Prostate gland (tissue), 2 donors: ENCODE measurements around the gene TAS1R1. TPM values are rescaled to one million over a fixed set of nuclear protein-coding genes. Genes with fewer than 3 reads are reported as not detected.
A peak's percentile ranks its signal among the peaks of the same experiment; 100 is the strongest.

Experiments used
- DNase-seq: peaks from one replicate; pipeline ENCODE4 v3.0.0-alpha.2; 2019; ENCODE audit warnings: low spot score
- H3K27ac ChIP-seq, 2 donors: fragments of 200-600 bp; sonication (generic); 2 replicates each; pipeline ENCODE4 v1.5.1; 2017 to 2019
- H3K27me3 ChIP-seq: fragments of 200-600 bp; sonication (generic); replicated peaks from 2 replicates; pipeline ENCODE4 v1.5.1; 2019; ENCODE audit not compliant: insufficient read depth
- H3K36me3 ChIP-seq, 2 donors: fragments of 200-600 bp; sonication (generic); 1 replicate in 1 of 2; 2 replicates in 1 of 2; pipeline versions ENCODE4 v1.5.1 to v1.8.1; 2017 to 2019
- H3K4me1 ChIP-seq: fragments of 200-600 bp; sonication (generic); replicated peaks from 2 replicates; pipeline ENCODE4 v1.5.1; 2019
- H3K4me3 ChIP-seq, 2 donors: fragments of 200-600 bp; sonication (generic); 2 replicates each; pipeline ENCODE4 v1.5.1; 2017 to 2019
- H3K9me3 ChIP-seq: fragments of 200-600 bp; sonication (generic); 2 replicates; pipeline ENCODE4 v1.5.1; 2017
- POLR2A ChIP-seq: fragments of 450-650 bp; IDR thresholded peaks from one replicate; pipeline ENCODE4 v1.6.1; 2016; ENCODE audit warnings: antibody characterized with exemption, mild to moderate bottlenecking
- POLR2AphosphoS5 ChIP-seq: sonication (generic); formaldehyde crosslinking; IDR thresholded peaks from one replicate; pipeline ENCODE4 v1.6.1; 2017; ENCODE audit warnings: antibody characterized with exemption
- WGBS: methylation state at CpG from one replicate; pipeline ENCODE4 v1.1.5; 2018; 5-methylcytosine and 5-hydroxymethylcytosine counted together
- intact Hi-C: fragments of 100-400 bp; cut with DNase I; formaldehyde crosslinking; loops from one replicate; pipeline ENCODE4 v1.14.2; 2022
- total RNA-seq, 2 donors: library from RNA; depleted of rRNA; stranded (reverse); fragments of >200 nt; gene quantifications; one replicate each; pipeline ENCODE4 v1.1.0, GENCODE V29; 2016
- TF ChIP-seq, protein P1 (sequence below), 4 experiments: fragments of 200-600 bp in 2 of 4; fragments of 450-650 bp in 2 of 4; sonication (generic) in 2 of 4; IDR thresholded peaks; 1 replicate in 3 of 4; 2 replicates in 1 of 4; pipeline ENCODE4 v1.5.1; 2016 to 2019; ENCODE audit warnings: antibody characterized with exemption in 4 of 4, mild to moderate bottlenecking in 2 of 4, moderate library complexity in 2 of 4

TAS1R1 gene
- total RNA-seq, 2 donors from 2014 or later = 1.5 TPM; not detected in 1

DNA sequence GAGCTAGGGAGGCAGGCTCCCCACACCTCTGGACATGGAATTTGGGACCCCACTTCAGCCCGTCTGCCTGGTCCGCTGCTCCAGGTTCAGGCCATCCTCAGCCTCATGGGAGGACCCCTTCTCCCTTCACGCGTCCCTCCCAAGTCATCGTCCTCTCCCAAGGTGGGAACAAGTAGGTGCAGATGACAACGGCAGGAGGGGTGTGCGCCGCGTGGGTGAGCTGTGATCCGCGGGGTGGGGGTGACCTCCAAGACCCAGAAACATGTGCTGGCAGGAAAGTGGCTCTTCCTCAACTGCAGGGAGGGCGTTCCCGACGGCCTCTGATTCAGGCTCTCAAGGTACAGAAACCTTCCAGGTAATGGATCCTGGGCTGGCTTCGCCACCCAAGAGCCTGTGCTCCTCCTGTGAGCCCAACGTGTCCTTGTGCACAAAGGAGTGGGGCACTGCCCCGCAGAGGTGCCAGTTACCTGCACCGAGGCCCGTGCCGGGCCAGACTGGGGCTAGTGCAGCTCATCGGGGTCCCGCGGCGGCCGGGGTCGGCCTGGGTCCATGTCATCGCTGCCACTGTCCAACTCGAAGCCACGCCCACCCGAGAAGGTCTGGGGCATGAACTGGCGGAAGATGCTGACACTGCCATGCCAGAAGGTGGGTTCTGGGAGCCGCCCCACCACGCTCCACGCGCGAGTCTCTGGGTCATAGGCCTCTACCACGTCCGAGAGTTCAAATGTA lies 37.9 kb downstream of the TAS1R1 start:
- Histone ChIP-seq H3K4me1 (peaks cover 23% of the 10 kb centered on the region), H3K4me3 (no peak overlapping the region), H3K27me3 (no peaks in the 10 kb centered on the region), H3K9me3 (no peaks in the 10 kb centered on the region), H3K27ac (no peak overlapping the region), H3K36me3 (peaks cover 18 to 42% of the 10 kb centered on the region in 2 donors)
- no peak for DNase-seq
- intact Hi-C loops = no loop called here
- TF ChIP-seq POLR2A (no peak), POLR2AphosphoS5 (no peak)
- TF ChIP-seq, protein P1, sequence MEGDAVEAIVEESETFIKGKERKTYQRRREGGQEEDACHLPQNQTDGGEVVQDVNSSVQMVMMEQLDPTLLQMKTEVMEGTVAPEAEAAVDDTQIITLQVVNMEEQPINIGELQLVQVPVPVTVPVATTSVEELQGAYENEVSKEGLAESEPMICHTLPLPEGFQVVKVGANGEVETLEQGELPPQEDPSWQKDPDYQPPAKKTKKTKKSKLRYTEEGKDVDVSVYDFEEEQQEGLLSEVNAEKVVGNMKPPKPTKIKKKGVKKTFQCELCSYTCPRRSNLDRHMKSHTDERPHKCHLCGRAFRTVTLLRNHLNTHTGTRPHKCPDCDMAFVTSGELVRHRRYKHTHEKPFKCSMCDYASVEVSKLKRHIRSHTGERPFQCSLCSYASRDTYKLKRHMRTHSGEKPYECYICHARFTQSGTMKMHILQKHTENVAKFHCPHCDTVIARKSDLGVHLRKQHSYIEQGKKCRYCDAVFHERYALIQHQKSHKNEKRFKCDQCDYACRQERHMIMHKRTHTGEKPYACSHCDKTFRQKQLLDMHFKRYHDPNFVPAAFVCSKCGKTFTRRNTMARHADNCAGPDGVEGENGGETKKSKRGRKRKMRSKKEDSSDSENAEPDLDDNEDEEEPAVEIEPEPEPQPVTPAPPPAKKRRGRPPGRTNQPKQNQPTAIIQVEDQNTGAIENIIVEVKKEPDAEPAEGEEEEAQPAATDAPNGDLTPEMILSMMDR (IDR thresholded peaks at IDR 0.05) = no peak
- 87% methylated on average over 38 of the region's 38 CpGs for WGBS

DNA sequence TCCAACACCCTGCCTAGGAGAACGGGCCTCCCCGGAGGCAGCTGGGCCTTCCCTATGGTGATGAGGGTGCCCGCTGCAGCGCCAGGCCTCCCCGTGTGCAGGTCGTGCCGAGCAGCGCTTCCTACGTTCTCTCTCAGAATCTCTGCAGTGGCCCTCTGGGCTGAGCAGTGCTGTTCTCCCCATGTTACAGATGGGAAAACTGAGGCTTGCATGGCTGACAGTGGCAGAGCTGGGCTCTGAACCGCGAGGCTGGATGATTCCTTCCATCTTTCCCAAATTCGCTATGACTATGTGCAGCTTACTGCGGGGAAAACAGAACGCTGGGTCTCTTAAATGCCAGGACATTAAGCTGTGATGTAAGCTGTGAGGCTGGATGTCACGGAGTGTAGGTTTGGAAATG lies 38.7 kb downstream of the TAS1R1 start:
- Histone ChIP-seq H3K36me3 (peaks cover 20 to 44% of the 10 kb centered on the region in 2 donors), H3K27me3 (no peaks in the 10 kb centered on the region), H3K4me1 (peaks cover 24% of the 10 kb centered on the region), H3K9me3 (no peaks in the 10 kb centered on the region), H3K4me3 (no peak overlapping the region), H3K27ac (no peak overlapping the region)
- TF ChIP-seq, protein P1 (IDR thresholded peaks at IDR 0.05) = no peak
- TF ChIP-seq POLR2A (no peak), POLR2AphosphoS5 (no peak)
- intact Hi-C loops = no loop called here
- no peak for DNase-seq
- WGBS = 91% methylated on average over 15 of the region's 15 CpGs

DNA sequence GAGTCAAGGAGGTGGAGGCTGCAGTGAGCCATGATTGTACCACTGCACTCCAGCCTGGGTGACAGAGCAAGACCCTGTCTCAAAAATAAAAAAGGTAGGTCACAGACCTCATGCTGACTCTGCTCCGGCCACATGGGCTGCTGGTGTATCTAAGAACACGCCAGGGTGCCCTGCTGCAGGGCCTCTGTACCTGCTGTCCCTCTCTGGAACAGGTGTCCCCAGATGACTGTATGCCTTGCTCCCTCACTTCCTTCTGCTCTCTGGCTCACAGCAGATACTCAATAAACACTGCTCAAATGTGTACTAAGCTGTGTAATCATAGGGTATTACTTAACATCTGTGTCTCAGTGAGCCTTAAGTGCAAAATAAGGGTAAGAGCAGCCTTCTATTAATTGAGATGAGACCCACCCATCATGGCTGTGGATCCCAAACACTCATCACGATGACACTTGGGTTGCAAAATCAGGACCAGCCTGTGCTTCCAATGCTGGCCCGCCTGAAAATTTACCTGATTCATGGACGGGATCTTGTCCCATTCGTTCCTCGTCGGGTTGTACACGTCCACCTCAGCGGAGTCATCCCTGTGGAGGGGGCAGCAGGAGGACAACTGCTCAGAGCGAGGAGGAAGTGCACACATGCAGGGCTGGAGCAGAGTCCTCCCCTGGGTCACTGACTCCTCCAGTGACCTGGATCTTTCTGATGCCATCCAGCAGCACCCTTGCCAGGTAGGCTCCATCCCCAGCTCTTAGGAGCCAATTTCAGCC lies 40.1 kb downstream of the TAS1R1 start:
- Histone ChIP-seq H3K4me3 (no peak overlapping the region), H3K27me3 (no peaks in the 10 kb centered on the region), H3K4me1 (peaks cover 30% of the 10 kb centered on the region), H3K9me3 (no peaks in the 10 kb centered on the region), H3K27ac (no peak overlapping the region), H3K36me3 (peaks cover 17 to 40% of the 10 kb centered on the region in 2 donors)
- intact Hi-C loops = no loop called here
- no peak for DNase-seq
- WGBS = 82% methylated on average over 11 of the region's 11 CpGs
- TF ChIP-seq POLR2A (no peak), POLR2AphosphoS5 (peak; percentile 34)

DNA sequence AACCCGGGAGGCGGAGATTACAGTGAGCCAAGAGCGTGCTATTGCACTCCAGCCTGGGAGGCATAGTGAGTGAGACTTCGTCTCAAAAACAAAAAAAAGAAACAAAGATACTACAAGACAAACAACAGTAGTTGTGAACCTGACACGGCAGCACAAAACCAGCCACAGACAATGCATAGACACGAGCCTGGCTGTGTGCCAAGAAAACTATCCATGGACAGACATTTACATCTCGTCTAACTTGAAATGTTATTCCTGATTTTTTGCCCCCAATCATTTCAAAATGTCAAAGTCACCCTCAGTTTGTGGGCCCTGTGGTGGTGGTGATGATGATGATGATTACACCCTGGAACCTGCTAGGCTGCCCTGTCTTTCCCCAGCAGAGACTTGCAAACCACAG lies 41.2 kb downstream of the TAS1R1 start:
- Histone ChIP-seq H3K4me1 (peaks cover 30% of the 10 kb centered on the region), H3K9me3 (no peaks in the 10 kb centered on the region), H3K27me3 (no peaks in the 10 kb centered on the region), H3K36me3 (peaks cover 16 to 40% of the 10 kb centered on the region in 2 donors), H3K27ac (no peak overlapping the region), H3K4me3 (no peak overlapping the region)
- 48% methylated on average over 7 of the region's 7 CpGs for WGBS
- DNase-seq = no peak
- intact Hi-C loops = no loop called here
- TF ChIP-seq POLR2AphosphoS5 (no peak), POLR2A (no peak)
- TF ChIP-seq, protein P1 (IDR thresholded peaks at IDR 0.05) = no peak

DNA sequence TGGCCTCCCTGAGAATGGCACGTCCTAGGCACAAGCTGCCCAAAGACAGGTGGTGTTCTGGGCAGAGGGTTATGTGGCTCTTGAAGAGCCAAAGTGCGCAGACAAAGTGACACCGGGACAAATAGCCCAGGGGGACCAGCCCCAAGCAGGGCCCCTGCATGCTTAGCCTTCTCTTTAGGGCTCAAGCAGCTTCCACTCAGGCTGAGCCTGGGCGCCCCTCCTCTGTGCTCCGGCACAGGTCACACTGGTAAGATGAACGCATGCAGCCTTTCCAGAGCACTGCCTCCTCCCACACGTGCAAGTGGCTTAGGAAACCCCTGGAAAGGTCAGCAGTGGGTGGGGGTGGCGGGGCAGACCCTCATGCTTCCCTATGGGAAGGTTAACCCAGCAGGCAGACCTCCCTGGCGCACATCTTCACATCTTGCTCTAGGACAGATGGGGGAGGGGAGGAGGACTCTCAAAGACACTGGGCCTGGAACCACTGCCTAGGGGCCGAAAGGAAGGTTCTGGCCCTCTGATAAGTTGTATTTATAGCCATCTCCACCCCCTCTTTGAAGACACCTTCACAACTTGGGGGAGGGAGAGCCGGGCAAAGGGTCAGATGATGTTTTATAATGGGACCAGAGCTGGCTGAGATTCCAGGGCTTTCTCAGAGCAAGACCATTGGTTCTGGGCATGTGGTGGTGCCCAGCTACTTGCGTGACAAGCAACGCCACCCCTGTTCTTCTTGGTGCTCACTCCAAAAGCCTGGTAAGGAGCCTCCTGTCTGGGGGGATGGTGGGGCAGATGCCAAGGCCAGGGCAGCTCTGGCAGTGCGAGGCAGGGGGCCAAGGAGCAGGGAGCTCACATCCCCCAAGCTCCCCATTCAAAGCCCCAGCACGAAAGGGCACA lies 42.0 kb downstream of the TAS1R1 start:
- peak overlapping the region in 1 of 2 donors; percentile 4 for H3K27ac ChIP-seq
- intact Hi-C loops = no loop called here
- no peak overlapping the region for H3K4me3 ChIP-seq
- TF ChIP-seq POLR2A (no peak), POLR2AphosphoS5 (no peak)
- TF ChIP-seq, protein P1 (IDR thresholded peaks at IDR 0.05) = no peak
- DNase-seq = no peak
- H3K27me3 ChIP-seq = no peaks in the 10 kb centered on the region
- peaks cover 30% of the 10 kb centered on the region for H3K4me1 ChIP-seq
- no peaks in the 10 kb centered on the region for H3K9me3 ChIP-seq
- H3K36me3 ChIP-seq = peaks cover 16 to 40% of the 10 kb centered on the region in 2 donors
- 75% methylated on average over 15 of the region's 15 CpGs for WGBS
